Spleen (tissue), 7 donors: Measurements from ENCODE around the gene TLDC2.

Experiments used
- POLR2A ChIP-seq, 3 donors: fragments of 450-650 bp; IDR thresholded peaks; one replicate each; pipeline ENCODE4 v1.5.1; 2017; ENCODE audit warnings: antibody characterized with exemption in 3 of 3, mild to moderate bottlenecking in 1 of 3
- POLR2AphosphoS5 ChIP-seq, 3 donors: sonication (generic); formaldehyde crosslinking; IDR thresholded peaks; one replicate each; pipeline ENCODE4 v1.5.1; 2017; ENCODE audit warnings: antibody characterized with exemption in 3 of 3
- TF ChIP-seq, protein P1 (sequence below), 11 experiments: fragments of 200-600 bp in 7 of 11; fragments of 450-650 bp in 4 of 11; sonication (generic) in 4 of 11; IDR thresholded peaks in 8 of 11; conservative IDR thresholded peaks in 3 of 11; 1 replicate in 7 of 11; 2 replicates in 4 of 11; pipeline versions ENCODE4 v1.4.0 to v1.8.0; 2016 to 2021; ENCODE audit warnings: antibody characterized with exemption in 11 of 11, inconsistent platforms in 4 of 11, mild to moderate bottlenecking in 1 of 11
- donor health status: DM: no; HTN: no; CAD: no; lungs with moderate emphysema.
- donor health status: DM: no; HTN: no; CAD: no.
- donor health status: DM: no; HTN: no; CAD: no.

DNA sequence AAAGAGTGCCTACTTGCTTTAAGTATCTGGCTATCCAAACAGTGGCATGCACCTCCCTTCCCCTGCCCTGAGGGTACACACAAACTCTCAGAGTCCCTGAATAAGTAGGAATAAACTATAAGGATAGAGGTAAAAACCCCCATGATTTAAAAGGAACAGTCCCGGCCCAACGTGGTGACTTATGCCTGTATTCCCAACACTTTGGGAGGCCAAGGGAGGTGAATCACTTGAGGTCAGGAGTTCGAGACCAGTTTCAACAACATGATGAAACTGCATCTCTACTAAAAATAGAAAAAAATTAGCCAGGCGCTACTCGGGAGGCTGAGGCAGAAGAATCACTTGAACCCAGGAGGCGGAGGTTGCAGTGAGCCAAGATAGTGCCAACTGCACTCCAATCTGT is 53.4 kb downstream of the TLDC2 start:
- TF ChIP-seq, protein P1, sequence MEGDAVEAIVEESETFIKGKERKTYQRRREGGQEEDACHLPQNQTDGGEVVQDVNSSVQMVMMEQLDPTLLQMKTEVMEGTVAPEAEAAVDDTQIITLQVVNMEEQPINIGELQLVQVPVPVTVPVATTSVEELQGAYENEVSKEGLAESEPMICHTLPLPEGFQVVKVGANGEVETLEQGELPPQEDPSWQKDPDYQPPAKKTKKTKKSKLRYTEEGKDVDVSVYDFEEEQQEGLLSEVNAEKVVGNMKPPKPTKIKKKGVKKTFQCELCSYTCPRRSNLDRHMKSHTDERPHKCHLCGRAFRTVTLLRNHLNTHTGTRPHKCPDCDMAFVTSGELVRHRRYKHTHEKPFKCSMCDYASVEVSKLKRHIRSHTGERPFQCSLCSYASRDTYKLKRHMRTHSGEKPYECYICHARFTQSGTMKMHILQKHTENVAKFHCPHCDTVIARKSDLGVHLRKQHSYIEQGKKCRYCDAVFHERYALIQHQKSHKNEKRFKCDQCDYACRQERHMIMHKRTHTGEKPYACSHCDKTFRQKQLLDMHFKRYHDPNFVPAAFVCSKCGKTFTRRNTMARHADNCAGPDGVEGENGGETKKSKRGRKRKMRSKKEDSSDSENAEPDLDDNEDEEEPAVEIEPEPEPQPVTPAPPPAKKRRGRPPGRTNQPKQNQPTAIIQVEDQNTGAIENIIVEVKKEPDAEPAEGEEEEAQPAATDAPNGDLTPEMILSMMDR (IDR thresholded peaks at IDR 0.05 in 8 of 11, conservative IDR thresholded peaks at IDR 0.05 in 3 of 11) = no peak
- no peak for TF ChIP-seq POLR2AphosphoS5 (IDR thresholded peaks at IDR 0.05)
- TF ChIP-seq POLR2A (IDR thresholded peaks at IDR 0.05) = no peak
